Lower leg skin (tissue), 4 donors: ENCODE results near the gene OR5B17. TPM values are rescaled to one million over a fixed set of nuclear protein-coding genes. Genes with fewer than 3 reads are reported as not detected.
"Not testable (repeated sequence)": the region's sequence is repeated elsewhere in the genome, so short reads cannot be mapped to it uniquely, and the experiment has no call there.

ENCODE experiments used
- DNase-seq, 2 donors: peaks; one replicate each; pipeline ENCODE4 v3.0.0-alpha.2; 2019; ENCODE audit warnings: low spot score in 2 of 2
- H3K4me3 ChIP-seq: fragments of 200-600 bp; sonication (generic); 2 replicates; pipeline ENCODE4 v1.5.1; 2017; ENCODE audit warnings: mild to moderate bottlenecking, low read depth; ENCODE audit not compliant: poor library complexity, severe bottlenecking
- CTCF ChIP-seq, 3 donors: fragments of 450-650 bp; IDR thresholded peaks; one replicate each; pipeline ENCODE4 v1.5.1; 2016; ENCODE audit warnings: antibody characterized with exemption in 3 of 3, mild to moderate bottlenecking in 3 of 3, moderate library complexity in 2 of 3
- POLR2A ChIP-seq, 2 donors: fragments of 450-650 bp; IDR thresholded peaks; one replicate each; pipeline ENCODE4 v1.6.1; 2016 to 2017; ENCODE audit warnings: antibody characterized with exemption in 2 of 2, mild to moderate bottlenecking in 1 of 2, moderate library complexity in 1 of 2
- WGBS, 2 donors: methylation state at CpG; one replicate each; pipeline ENCODE4 v1.1.5; 2018; 5-methylcytosine and 5-hydroxymethylcytosine counted together
- intact Hi-C: fragments of 100-400 bp; cut with DNase I; formaldehyde crosslinking; loops from one replicate; pipeline ENCODE4 v1.15.0; 2023; ENCODE audit warnings: low total_unique reads
- total RNA-seq, 4 donors: library from RNA; depleted of rRNA; stranded (reverse); fragments of >200 nt; gene quantifications; one replicate each; pipeline ENCODE4 v1.1.0, GENCODE V29; 2016

The OR5B17 gene
- total RNA-seq = not detected

- 46 to 62% methylated on average over 1 of the region's 1 CpG for WGBS, 2 donors
- intact Hi-C loops = no loop called here
- no peak for DNase-seq
- no peak within 1 kb of the TSS for H3K4me3 ChIP-seq
- TF ChIP-seq POLR2A (IDR thresholded peaks at IDR 0.05) (no peak), CTCF (IDR thresholded peaks at IDR 0.05) (no peak)
Measured at GRCh38 chr11:58358969-58359368, at the start of gene OR5B17. OR5B17 (minus strand) TSS chr11:58359069; CDS start chr11:58359069, 0 bp downstream.

GRCh38 chr11:58406774-58407173 is 47.9 kb upstream of the OR5B17 start, which contains the start of gene OR5B3:
OR5B3 (minus strand) TSS chr11:58406874; CDS start chr11:58403409, 3,465 bp downstream.
- intact Hi-C loops = no loop called here
- TF ChIP-seq POLR2A (IDR thresholded peaks at IDR 0.05) = no peak
- TF ChIP-seq CTCF (IDR thresholded peaks at IDR 0.05) = no peak
- no peak within 1 kb of the TSS for H3K4me3 ChIP-seq
- DNase-seq = no peak
- 76 to 77% methylated on average over 1 of the region's 1 CpG for WGBS, 2 donors

GRCh38 chr11:58399622-58400021 is 40.8 kb upstream of the OR5B17 start:
- WGBS, 2 donors = 88% methylated on average over 1 of the region's 2 CpGs; no CpG with 5 or more reads in 1 of the 2 donors

GRCh38 chr11:58395581-58395980 is 36.7 kb upstream of the OR5B17 start:
- no peak for DNase-seq
- TF ChIP-seq POLR2A (IDR thresholded peaks at IDR 0.05) (no peak), CTCF (IDR thresholded peaks at IDR 0.05) (no peak)
- H3K4me3 ChIP-seq = no peak overlapping the region
- intact Hi-C loops = no loop called here
- 41 to 60% methylated on average over 2 of the region's 2 CpGs for whole genome bisulfite sequencing, 2 donors

More at GRCh38 chr11:58399622-58400021, 40.8 kb upstream of the OR5B17 start:
- DNase-seq, H3K4me3 ChIP-seq, intact Hi-C loops: not testable (repeated sequence)

- no peak for TF ChIP-seq CTCF (IDR thresholded peaks at IDR 0.05)
- TF ChIP-seq POLR2A (IDR thresholded peaks at IDR 0.05) = no peak
- H3K4me3 ChIP-seq = no peak overlapping the region
- no peak for DNase-seq
- intact Hi-C loops = no loop called here
Measured at GRCh38 chr11:58394195-58394594, 35.3 kb upstream of the OR5B17 start.

- TF ChIP-seq CTCF (IDR thresholded peaks at IDR 0.05) (no peak), POLR2A (IDR thresholded peaks at IDR 0.05) (no peak)
- WGBS, 2 donors = 33 to 39% methylated on average over 1 of the region's 1 CpG
- H3K4me3 ChIP-seq = no peak overlapping the region
- DNase-seq = no peak
- intact Hi-C loops = no loop called here
Measured at GRCh38 chr11:58392746-58393145, 33.9 kb upstream of the OR5B17 start.
